GM19025 (cell line): ENCODE data around the gene CHCHD4.

Experiments
- ATAC-seq: cut with Tn5 transposase; IDR thresholded peaks from one replicate; pipeline ENCODE4 v1.9.1; 2021; ENCODE audit warnings: mild to moderate bottlenecking, low read depth, moderate library complexity; ENCODE audit not compliant: unreplicated experiment

Gene CHCHD4

GRCh38 chr3:14138109-14138877 is 13.6 kb upstream of the CHCHD4 start:
- no peak for ATAC-seq

GRCh38 chr3:14137445-14137844 is 12.8 kb upstream of the CHCHD4 start:
- no peak for ATAC-seq

GRCh38 chr3:14137004-14137403 is 12.3 kb upstream of the CHCHD4 start:
- no peak for ATAC-seq

- no peak for ATAC-seq
Measured at GRCh38 chr3:14135581-14135980, 10.9 kb upstream of the CHCHD4 start.

GRCh38 chr3:14134291-14134690 is 9.6 kb upstream of the CHCHD4 start:
- ATAC-seq: no peak

- ATAC-seq: no peak
Measured at GRCh38 chr3:14133876-14134275, 9.2 kb upstream of the CHCHD4 start.

- ATAC-seq: no peak
Measured at GRCh38 chr3:14133188-14133800, 8.6 kb upstream of the CHCHD4 start.

- ATAC-seq: no peak
Measured at GRCh38 chr3:14132689-14133088, 8.0 kb upstream of the CHCHD4 start.

- no peak for ATAC-seq
Measured at GRCh38 chr3:14132120-14132519, 7.5 kb upstream of the CHCHD4 start.

GRCh38 chr3:14131134-14131533 is 6.5 kb upstream of the CHCHD4 start:
- ATAC-seq: no peak

- ATAC-seq: no peak
Measured at GRCh38 chr3:14130707-14131106, 6.0 kb upstream of the CHCHD4 start.

- ATAC-seq: no peak
Measured at GRCh38 chr3:14130230-14130629, 5.6 kb upstream of the CHCHD4 start.

- ATAC-seq: no peak
Measured at GRCh38 chr3:14129296-14129695, 4.6 kb upstream of the CHCHD4 start.

GRCh38 chr3:14128724-14129123 is 4.1 kb upstream of the CHCHD4 start:
- ATAC-seq: no peak

GRCh38 chr3:14127516-14128161 is 3.0 kb upstream of the CHCHD4 start:
- ATAC-seq: no peak

- ATAC-seq: no peak
Measured at GRCh38 chr3:14126887-14127505, 2.3 kb upstream of the CHCHD4 start.

GRCh38 chr3:14126017-14126886 is 1.6 kb upstream of the CHCHD4 start:
- no peak for ATAC-seq

- ATAC-seq: peak; percentile 10
Measured at GRCh38 chr3:14125193-14126016, 735 bp upstream of the CHCHD4 start.

- peak; percentile 36 for ATAC-seq
Measured at GRCh38 chr3:14124223-14124614, 451 bp downstream of the CHCHD4 start.
